Transverse colon (tissue), 4 donors: ENCODE measurements around the gene PIK3CB. TPM values are rescaled to one million over a fixed set of nuclear protein-coding genes. Genes with fewer than 3 reads are reported as not detected.
"Not testable (repeated sequence)": the region's sequence is repeated elsewhere in the genome, so short reads cannot be mapped to it uniquely, and the experiment has no call there.

Experiments
- DNase-seq: peaks from one replicate; pipeline ENCODE4 v3.0.0-alpha.2; 2019
- H3K27ac ChIP-seq, 4 donors: fragments of 200-600 bp; sonication (generic); 2 replicates each; pipeline ENCODE4 v1.5.1; 2016 to 2018; ENCODE audit warnings: inconsistent platforms in 4 of 4
- H3K27me3 ChIP-seq: fragments of 200-600 bp; sonication (generic); 2 replicates; pipeline ENCODE4 v1.5.1; 2017; ENCODE audit warnings: inconsistent platforms
- H3K36me3 ChIP-seq, 4 donors: fragments of 200-600 bp; sonication (generic); 2 replicates each; pipeline ENCODE4 v1.5.1; 2017 to 2019; ENCODE audit warnings: inconsistent platforms in 4 of 4
- H3K4me1 ChIP-seq, 4 donors: fragments of 200-600 bp; sonication (generic); 2 replicates each; pipeline ENCODE4 v1.5.1; 2017 to 2020; ENCODE audit warnings: inconsistent platforms in 4 of 4
- H3K4me3 ChIP-seq, 4 donors: fragments of 200-600 bp; sonication (generic); 1 replicate in 1 of 4; 2 replicates in 3 of 4; pipeline versions ENCODE4 v1.5.1 to v1.6.1; 2017 to 2019; ENCODE audit warnings: inconsistent platforms in 4 of 4
- H3K9me3 ChIP-seq, 2 donors: fragments of 200-600 bp; sonication (generic); 2 replicates each; pipeline ENCODE4 v1.5.1; 2017 to 2019; ENCODE audit warnings: inconsistent platforms in 2 of 2
- EP300 ChIP-seq: sonication (generic); formaldehyde crosslinking; IDR thresholded peaks from one replicate; pipeline ENCODE4 v1.6.1; 2017; ENCODE audit warnings: antibody characterized with exemption, low read depth
- POLR2A ChIP-seq: fragments of 450-650 bp; IDR thresholded peaks from one replicate; pipeline ENCODE4 v1.6.1; 2016; ENCODE audit warnings: antibody characterized with exemption, mild to moderate bottlenecking, moderate library complexity
- POLR2AphosphoS5 ChIP-seq, 3 donors: sonication (generic); formaldehyde crosslinking; IDR thresholded peaks; one replicate each; pipeline ENCODE4 v1.6.1; 2016; ENCODE audit warnings: antibody characterized with exemption in 3 of 3
- WGBS, 2 donors: methylation state at CpG; one replicate each; pipeline ENCODE4 v1.1.5; 2018; ENCODE audit warnings: low coverage in 1 of 2; 5-methylcytosine and 5-hydroxymethylcytosine counted together
- in situ Hi-C, 4 donors: fragments of 200-750 bp; cut with MboI; loops; one replicate each; pipeline versions ENCODE4 v1.15.0 to v1.15.1; 2017; ENCODE audit warnings: low sequenced_read_pairs in 3 of 4, low pct_ligation_motif_present in 1 of 4, low pct_unique_long_range_greater_than_20kb in 1 of 4
- intact Hi-C: fragments of 100-400 bp; cut with DNase I; formaldehyde crosslinking; loops from one replicate; pipeline ENCODE4 v1.15.1; 2023; ENCODE audit warnings: low total_unique reads
- total RNA-seq, 4 donors: library from RNA; depleted of rRNA; stranded (reverse); fragments of >200 nt; gene quantifications; one replicate each; pipeline ENCODE4 v1.1.0, GENCODE V29; 2016
- TF ChIP-seq, protein P1 (sequence below), 5 experiments: fragments of 200-600 bp in 3 of 5; fragments of 450-650 bp in 2 of 5; sonication (generic) in 3 of 5; IDR thresholded peaks; 1 replicate in 2 of 5; 2 replicates in 3 of 5; pipeline ENCODE4 v1.5.1; 2016 to 2017; ENCODE audit warnings: antibody characterized with exemption in 5 of 5, inconsistent platforms in 3 of 5, mild to moderate bottlenecking in 2 of 5, moderate library complexity in 1 of 5

The PIK3CB gene
- total RNA-seq, 4 donors from 2014 or later: 52.4 to 98.4 (median 76.0) TPM

DNA sequence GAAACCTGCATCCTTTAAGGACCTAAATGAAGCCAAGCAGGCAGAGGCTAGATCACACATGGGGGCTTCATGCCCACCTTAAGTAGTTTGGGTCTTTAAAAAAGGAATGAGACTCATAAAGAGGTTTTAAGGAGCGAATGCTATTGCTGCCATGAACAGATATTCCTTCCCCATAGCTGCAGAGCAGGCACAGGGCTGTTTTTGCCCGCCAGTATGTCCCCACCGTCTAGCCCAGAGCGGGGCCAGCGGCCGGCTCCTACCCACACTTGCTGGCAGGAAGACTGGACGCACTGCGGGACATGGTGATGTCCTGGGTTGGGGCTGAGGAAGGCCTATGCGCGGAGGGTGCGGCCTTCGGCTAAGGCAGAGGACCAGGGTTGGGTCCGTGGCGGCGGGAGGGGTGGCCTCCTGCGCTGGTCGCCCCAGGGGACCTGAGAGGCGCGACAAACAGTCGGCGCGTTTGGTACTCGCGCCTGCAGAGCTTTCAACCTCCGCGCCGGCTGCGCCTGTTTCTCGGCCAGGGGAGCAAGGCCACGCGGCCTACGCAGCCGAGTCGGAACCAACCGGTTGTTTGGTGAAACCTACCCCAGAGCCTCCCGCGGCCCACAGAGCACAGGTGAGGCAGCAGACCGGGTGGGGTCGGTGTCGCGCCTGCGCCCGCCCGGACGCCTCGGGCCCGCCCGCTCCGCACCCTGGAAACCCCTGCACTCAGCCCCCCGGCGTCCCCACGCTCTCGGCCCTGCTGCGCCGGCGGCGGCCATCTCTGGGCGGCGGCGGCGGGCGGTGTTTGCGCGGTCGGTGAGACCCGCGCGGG lies 226.2 kb downstream of the PIK3CB start, which contains the start of gene FAIM:
Gene FAIM, plus strand, starts transcription at position 450 of the 814 bp plus-strand sequence. CDS start 10,956 bp downstream, outside the sequence.
- in situ Hi-C loops: no loop called here
- H3K4me3 ChIP-seq: peak within 1 kb of the TSS; percentile 69 to 84 (median 73)
- TF ChIP-seq POLR2AphosphoS5 (IDR thresholded peaks at IDR 0.05) (peak in 2 of 3 donors; percentile 21 to 40), EP300 (no peak), POLR2A (peak; percentile 59)
- TF ChIP-seq, protein P1, sequence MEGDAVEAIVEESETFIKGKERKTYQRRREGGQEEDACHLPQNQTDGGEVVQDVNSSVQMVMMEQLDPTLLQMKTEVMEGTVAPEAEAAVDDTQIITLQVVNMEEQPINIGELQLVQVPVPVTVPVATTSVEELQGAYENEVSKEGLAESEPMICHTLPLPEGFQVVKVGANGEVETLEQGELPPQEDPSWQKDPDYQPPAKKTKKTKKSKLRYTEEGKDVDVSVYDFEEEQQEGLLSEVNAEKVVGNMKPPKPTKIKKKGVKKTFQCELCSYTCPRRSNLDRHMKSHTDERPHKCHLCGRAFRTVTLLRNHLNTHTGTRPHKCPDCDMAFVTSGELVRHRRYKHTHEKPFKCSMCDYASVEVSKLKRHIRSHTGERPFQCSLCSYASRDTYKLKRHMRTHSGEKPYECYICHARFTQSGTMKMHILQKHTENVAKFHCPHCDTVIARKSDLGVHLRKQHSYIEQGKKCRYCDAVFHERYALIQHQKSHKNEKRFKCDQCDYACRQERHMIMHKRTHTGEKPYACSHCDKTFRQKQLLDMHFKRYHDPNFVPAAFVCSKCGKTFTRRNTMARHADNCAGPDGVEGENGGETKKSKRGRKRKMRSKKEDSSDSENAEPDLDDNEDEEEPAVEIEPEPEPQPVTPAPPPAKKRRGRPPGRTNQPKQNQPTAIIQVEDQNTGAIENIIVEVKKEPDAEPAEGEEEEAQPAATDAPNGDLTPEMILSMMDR (IDR thresholded peaks at IDR 0.05): no peak
- peaks cover 4 to 14% (median 9%) of the 10 kb centered on the region in 4 donors for H3K4me1 ChIP-seq
- H3K27ac ChIP-seq: peak within 1 kb of the TSS; percentile 94 to 98 (median 96)
- no peaks in the 10 kb centered on the region for H3K27me3 ChIP-seq
- no peaks in the 10 kb centered on the region for H3K36me3 ChIP-seq
- peak; percentile 75 for DNase-seq
- intact Hi-C loops: no loop called here
- 3 to 33% methylated on average over 1 to 37 of the region's 68 CpGs for WGBS, 2 donors
- no peaks in the 10 kb centered on the region for H3K9me3 ChIP-seq

DNA sequence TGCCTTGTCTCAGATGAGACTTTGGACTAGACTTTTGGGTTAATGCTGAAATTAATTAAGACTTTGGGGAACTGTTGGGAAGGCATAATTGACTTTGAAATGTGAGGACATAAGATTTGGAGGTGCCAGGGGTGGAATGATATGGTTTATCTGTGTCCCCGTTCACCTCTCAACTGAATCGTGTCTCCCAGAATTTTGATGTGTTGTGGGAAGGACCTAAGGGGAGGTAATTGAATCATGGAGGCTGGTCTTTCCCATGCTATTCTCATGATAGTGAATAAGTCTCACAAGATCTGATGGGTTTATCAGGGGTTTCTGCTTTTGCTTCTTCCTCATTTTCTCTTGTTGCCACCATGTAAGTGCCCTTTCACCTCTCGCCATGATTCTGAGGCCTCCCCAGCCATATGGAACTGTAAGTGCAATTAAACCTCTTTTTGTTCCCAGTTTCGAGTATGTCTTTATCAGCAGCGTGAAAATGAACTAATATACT lies 230.6 kb downstream of the PIK3CB start:
- H3K36me3 ChIP-seq, in situ Hi-C loops, H3K9me3 ChIP-seq, H3K27me3 ChIP-seq, H3K4me3 ChIP-seq, H3K4me1 ChIP-seq, DNase-seq, H3K27ac ChIP-seq, intact Hi-C loops: not testable (repeated sequence)
- WGBS, 2 donors: 90 to 98% methylated on average over 5 of the region's 5 CpGs

Other genes with a start within 250 kb of the PIK3CB start
- 10 to 100 TPM in 3 of 4 donors, 1 to 10 TPM in 1; 4.1 to 46.8 (median 22.6) TPM for gene CEP70, start 240.7 kb downstream of the PIK3CB start, total RNA-seq
- gene FAIM, start 226.2 kb downstream of the PIK3CB start, total RNA-seq: 10 to 100 TPM in 1 of 4 donors, 1 to 10 TPM in 3; 4.1 to 19.3 (median 7.0) TPM
- not detected for gene FOXL2, start 112.2 kb upstream of the PIK3CB start, total RNA-seq
- not detected for gene FOXL2NB, start 112.3 kb upstream of the PIK3CB start, total RNA-seq
- gene PRR23A, start 171.3 kb upstream of the PIK3CB start, total RNA-seq: not detected
- gene PRR23B, start 186.0 kb upstream of the PIK3CB start, total RNA-seq: not detected
- gene PRR23C, start 210.0 kb upstream of the PIK3CB start, total RNA-seq: not detected